HG03060 (cell line): ENCODE data around the gene CA11.

Experiments
- ATAC-seq: cut with Tn5 transposase; IDR thresholded peaks from one replicate; pipeline ENCODE4 v1.9.1; 2021; ENCODE audit warnings: low read depth, moderate number of reproducible peaks; ENCODE audit not compliant: unreplicated experiment

CA11 gene

DNA sequence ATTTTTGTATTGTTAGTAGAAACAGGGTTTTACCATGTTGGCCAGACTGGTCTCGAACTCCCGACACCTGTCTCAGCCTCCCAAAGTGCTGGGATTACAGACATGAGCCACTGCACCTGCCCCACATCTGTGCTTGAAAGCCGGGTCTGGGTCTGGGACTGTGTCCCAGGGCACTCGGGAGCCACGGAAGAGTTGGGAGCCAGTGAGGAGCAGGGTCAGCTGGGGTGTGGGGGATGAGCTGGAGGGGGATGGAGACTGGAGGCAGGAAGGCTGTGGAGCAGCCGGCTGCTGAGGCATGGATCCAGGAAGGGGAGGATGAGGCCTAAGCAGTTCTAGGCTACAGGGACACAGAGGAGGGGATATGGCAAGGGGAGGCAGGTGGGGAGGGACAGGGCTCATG, 50.2 kb downstream of the CA11 start:
- no peak for ATAC-seq

- ATAC-seq, result no peak
These were observed 50.8 kb downstream of the CA11 start for GRCh38 chr19:48595171-48595570.

DNA sequence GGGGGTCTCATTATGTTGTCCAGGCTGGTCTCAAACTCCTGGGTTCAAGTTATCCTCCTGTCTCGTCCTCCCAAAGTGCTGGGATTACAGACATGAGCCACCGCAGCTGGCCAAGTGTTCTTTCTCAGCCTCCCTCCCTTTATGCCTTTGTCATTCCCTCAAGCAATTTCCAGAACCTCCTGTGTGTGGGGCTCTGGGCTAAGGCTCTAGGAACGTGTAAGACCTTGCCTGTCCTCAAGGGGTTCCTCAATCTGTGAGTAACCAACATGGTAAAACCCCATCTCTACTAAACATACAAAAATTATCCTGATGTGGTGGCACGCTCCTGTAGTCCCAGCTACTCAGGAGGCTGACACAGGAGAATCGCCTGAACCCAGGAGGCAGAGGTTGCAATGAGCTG, 55.0 kb downstream of the CA11 start:
- ATAC-seq, result no peak

DNA sequence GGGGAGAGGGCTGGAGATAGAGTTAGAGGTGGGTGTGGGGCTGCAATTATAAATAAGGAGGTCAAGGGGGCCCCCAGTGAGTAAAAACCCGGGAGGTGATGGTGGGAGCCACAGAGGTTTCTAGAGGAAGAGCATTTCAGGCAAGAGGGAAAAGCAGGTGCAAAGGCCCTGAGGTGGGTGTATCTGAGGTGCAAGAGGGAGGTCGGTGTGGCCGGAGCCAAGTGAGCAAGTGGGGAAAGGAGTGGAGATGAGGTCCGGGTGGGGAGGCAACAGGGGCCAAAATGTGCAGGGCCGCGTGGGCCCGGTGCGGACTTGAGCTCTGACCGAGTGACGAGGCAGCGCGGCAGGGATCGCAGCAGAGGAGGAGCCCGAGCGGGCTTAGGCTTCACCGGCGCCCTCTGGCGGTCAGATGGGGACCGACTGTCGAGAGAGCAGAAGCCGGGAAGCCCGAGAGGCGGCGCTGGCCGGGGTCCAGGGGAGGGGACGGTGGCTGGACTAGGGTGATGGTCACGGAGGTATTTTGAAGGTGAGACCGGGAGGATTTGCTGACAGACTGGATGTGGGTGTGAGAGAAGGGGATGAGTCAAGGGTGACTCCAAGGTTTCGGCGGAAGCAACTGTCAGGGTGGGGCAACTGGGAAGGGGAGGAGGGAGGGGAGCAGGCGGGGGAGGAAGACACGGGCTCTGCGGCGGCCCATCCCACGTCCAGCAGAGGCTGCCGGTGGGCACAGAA, 57.2 kb downstream of the CA11 start:
- no peak for ATAC-seq
